ENCODE results near the gene ANHX.
"Not testable (repeated sequence)": the region's sequence is repeated elsewhere in the genome, so short reads cannot be mapped to it uniquely, and the experiment has no call there.

The ANHX gene

GRCh38 chr12:133235401-133236112, at the start of gene ANHX:
ANHX (minus strand) TSS chr12:133235877; CDS start chr12:133234356, 1,521 bp downstream.
- no peak for DNase-seq (ENCODE audit: low spot score)

- DNase-seq (ENCODE audit: low spot score) = not testable (repeated sequence)
These were observed 29.0 kb upstream of the ANHX start for GRCh38 chr12:133264668-133265067.

GRCh38 chr12:133264173-133264572, 28.5 kb upstream of the ANHX start:
- DNase-seq (ENCODE audit: low spot score) = no peak

- DNase-seq (ENCODE audit: low spot score) = no peak
These were observed 20.6 kb upstream of the ANHX start for GRCh38 chr12:133256321-133256720.

GRCh38 chr12:133255833-133256232, 20.2 kb upstream of the ANHX start:
- DNase-seq (ENCODE audit: low spot score) = not testable (repeated sequence)

- no peak for DNase-seq (ENCODE audit: low spot score)
These were observed 16.1 kb upstream of the ANHX start for GRCh38 chr12:133251732-133252131.

- no peak for DNase-seq (ENCODE audit: low spot score)
These were observed 879 bp upstream of the ANHX start for GRCh38 chr12:133236556-133236955.

- DNase-seq (ENCODE audit: low spot score) = no peak
These were observed 467 bp upstream of the ANHX start for GRCh38 chr12:133236144-133236543.

GRCh38 chr12:133234971-133235370, 706 bp downstream of the ANHX start:
- no peak for DNase-seq (ENCODE audit: low spot score)

- DNase-seq (ENCODE audit: low spot score) = no peak
These were observed 1.6 kb downstream of the ANHX start for GRCh38 chr12:133233993-133234564.

- DNase-seq (ENCODE audit: low spot score) = no peak
These were observed 2.7 kb downstream of the ANHX start for GRCh38 chr12:133233006-133233405.

- no peak for DNase-seq (ENCODE audit: low spot score)
These were observed 4.7 kb downstream of the ANHX start for GRCh38 chr12:133231001-133231400.

- DNase-seq (ENCODE audit: low spot score) = no peak
These were observed 8.3 kb downstream of the ANHX start for GRCh38 chr12:133227281-133227852.

GRCh38 chr12:133226690-133227089, 9.0 kb downstream of the ANHX start:
- DNase-seq (ENCODE audit: low spot score) = no peak

GRCh38 chr12:133225527-133225926, 10.2 kb downstream of the ANHX start:
- DNase-seq (ENCODE audit: low spot score) = no peak

GRCh38 chr12:133222211-133222610, 13.5 kb downstream of the ANHX start:
- DNase-seq (ENCODE audit: low spot score) = no peak

GRCh38 chr12:133221241-133221640, 14.4 kb downstream of the ANHX start:
- DNase-seq (ENCODE audit: low spot score) = no peak

GRCh38 chr12:133220521-133220920, 15.2 kb downstream of the ANHX start:
- no peak for DNase-seq (ENCODE audit: low spot score)

- DNase-seq (ENCODE audit: low spot score) = no peak
These were observed 18.5 kb downstream of the ANHX start for GRCh38 chr12:133217219-133217618.

GRCh38 chr12:133215724-133216123, 20.0 kb downstream of the ANHX start:
- DNase-seq (ENCODE audit: low spot score) = no peak

GRCh38 chr12:133206390-133206789, 29.3 kb downstream of the ANHX start:
- DNase-seq (ENCODE audit: low spot score) = no peak

GRCh38 chr12:133204264-133204603, 31.4 kb downstream of the ANHX start:
- DNase-seq (ENCODE audit: low spot score) = no peak
